Keratinocyte (primary cell): ENCODE data around the gene MSTN.

Experiments used
- CTCF ChIP-seq, 3 experiments: IDR thresholded peaks in 1 of 3; conservative IDR thresholded peaks in 1 of 3; optimal IDR thresholded peaks in 1 of 3; 2 replicates in 2 of 3; 3 replicates in 1 of 3; pipeline versions ENCODE3 to v1.5.1; 2011; ENCODE audit warnings: low read length in 3 of 3, mild to moderate bottlenecking in 3 of 3, moderate library complexity in 2 of 3, control low read depth in 1 of 3, inconsistent platforms in 1 of 3; ENCODE audit not compliant: insufficient read depth in 2 of 3; ENCODE audit errors: extremely low read depth in 1 of 3
- EZH2 ChIP-seq: IDR thresholded peaks from one replicate; pipeline ENCODE4 v1.6.1; 2012; ENCODE audit warnings: inconsistent platforms, mild to moderate bottlenecking, low read length, moderate library complexity

GRCh38 chr2:190044866-190045265, 17.7 kb downstream of the MSTN start:
- TF ChIP-seq CTCF (optimal IDR thresholded peaks at IDR 0.05 in 1 of 3, IDR thresholded peaks at IDR 0.05 in 1 of 3, conservative IDR thresholded peaks at IDR 0.05 in 1 of 3; ENCODE audit: extremely low read depth in 1 of 3, insufficient read depth in 2 of 3, low read length in 3 of 3) = no peak
- no peak for TF ChIP-seq EZH2
